ENCODE measurements around the gene RAX2. TPM values are rescaled to one million over a fixed set of nuclear protein-coding genes. Genes with fewer than 3 reads are reported as not detected.
"Not testable (repeated sequence)": the region's sequence is repeated elsewhere in the genome, so short reads cannot be mapped to it uniquely, and the experiment has no call there.

RAX2 gene
- total RNA-seq, 1 donor from 2014 or later = not detected

- no peaks in the 10 kb centered on the region for H3K27me3 ChIP-seq (ENCODE audit: control insufficient read depth in 3 of 3, insufficient read depth in 3 of 3, low read length in 3 of 3)
- peak within 1 kb of the TSS; percentile 96 to 98 (median 97) for H3K4me3 ChIP-seq (ENCODE audit: low read length in 3 of 3)
- H3K4me1 ChIP-seq (ENCODE audit: control insufficient read depth in 3 of 3, insufficient read depth in 3 of 3, low read length in 3 of 3) = peaks cover 12 to 29% (median 23%) of the 10 kb centered on the region in 3 donors
- H3K9ac ChIP-seq (ENCODE audit: low read depth in 1 of 3, low read length in 3 of 3) = peak within 1 kb of the TSS; percentile 98 to 100 (median 99)
- H3K9me3 ChIP-seq (ENCODE audit: control insufficient read depth in 3 of 3, low read length in 3 of 3) = no peaks in the 10 kb centered on the region
- peak within 1 kb of the TSS; percentile 99 for H3K27ac ChIP-seq (ENCODE audit: low read depth, low read length)
- H3K36me3 ChIP-seq (ENCODE audit: control insufficient read depth in 3 of 3, insufficient read depth in 3 of 3, low read length in 3 of 3) = peaks cover 18 to 29% (median 23%) of the 10 kb centered on the region in 3 donors
These were observed 9.2 kb downstream of the RAX2 start, which contains the start of gene MRPL54 for GRCh38 chr19:3762501-3763459. Gene MRPL54, plus strand, starts transcription at chr19:3762682. Its CDS starts 19 bp downstream, at chr19:3762701.

- H3K4me3 ChIP-seq (ENCODE audit: low read length in 3 of 3) = peak overlapping the region; percentile 96 to 98 (median 97)
- H3K4me1 ChIP-seq (ENCODE audit: control insufficient read depth in 3 of 3, insufficient read depth in 3 of 3, low read length in 3 of 3) = peaks cover 12 to 29% (median 23%) of the 10 kb centered on the region in 3 donors
- no peaks in the 10 kb centered on the region for H3K27me3 ChIP-seq (ENCODE audit: control insufficient read depth in 3 of 3, insufficient read depth in 3 of 3, low read length in 3 of 3)
- H3K9ac ChIP-seq (ENCODE audit: low read depth in 1 of 3, low read length in 3 of 3) = peak overlapping the region in 2 of 3 donors; percentile 97 to 99
- peak overlapping the region; percentile 99 for H3K27ac ChIP-seq (ENCODE audit: low read depth, low read length)
- H3K36me3 ChIP-seq (ENCODE audit: control insufficient read depth in 3 of 3, insufficient read depth in 3 of 3, low read length in 3 of 3) = peaks cover 12 to 30% (median 23%) of the 10 kb centered on the region in 3 donors
- H3K9me3 ChIP-seq (ENCODE audit: control insufficient read depth in 3 of 3, low read length in 3 of 3) = no peaks in the 10 kb centered on the region
These were observed 9.9 kb downstream of the RAX2 start for GRCh38 chr19:3762130-3762473.

- no peaks in the 10 kb centered on the region for H3K27me3 ChIP-seq (ENCODE audit: control insufficient read depth in 3 of 3, insufficient read depth in 3 of 3, low read length in 3 of 3)
- H3K27ac ChIP-seq (ENCODE audit: low read depth, low read length) = peak within 1 kb of the TSS; percentile 99
- H3K9me3 ChIP-seq (ENCODE audit: control insufficient read depth in 3 of 3, low read length in 3 of 3) = no peaks in the 10 kb centered on the region
- peak within 1 kb of the TSS; percentile 98 to 100 (median 99) for H3K9ac ChIP-seq (ENCODE audit: low read depth in 1 of 3, low read length in 3 of 3)
- H3K4me1 ChIP-seq (ENCODE audit: control insufficient read depth in 3 of 3, insufficient read depth in 3 of 3, low read length in 3 of 3) = peaks cover 12 to 25% (median 23%) of the 10 kb centered on the region in 3 donors
- H3K36me3 ChIP-seq (ENCODE audit: control insufficient read depth in 3 of 3, insufficient read depth in 3 of 3, low read length in 3 of 3) = peaks cover 7 to 25% (median 18%) of the 10 kb centered on the region in 3 donors
- H3K4me3 ChIP-seq (ENCODE audit: low read length in 3 of 3) = peak within 1 kb of the TSS; percentile 96 to 98 (median 97)
These were observed 10.5 kb downstream of the RAX2 start, which contains the start of gene APBA3 for GRCh38 chr19:3761382-3762129. Gene APBA3, minus strand, starts transcription at chr19:3761692. Its CDS starts 1,428 bp downstream, at chr19:3760264.

GRCh38 chr19:3760871-3761361 is 11.1 kb downstream of the RAX2 start:
- peak overlapping the region; percentile 97 to 98 (median 98) for H3K9ac ChIP-seq (ENCODE audit: low read depth in 1 of 3, low read length in 3 of 3)
- peak overlapping the region; percentile 96 to 98 (median 97) for H3K4me3 ChIP-seq (ENCODE audit: low read length in 3 of 3)
- no peaks in the 10 kb centered on the region for H3K27me3 ChIP-seq (ENCODE audit: control insufficient read depth in 3 of 3, insufficient read depth in 3 of 3, low read length in 3 of 3)
- H3K36me3 ChIP-seq (ENCODE audit: control insufficient read depth in 3 of 3, insufficient read depth in 3 of 3, low read length in 3 of 3) = peaks cover 4 to 22% (median 16%) of the 10 kb centered on the region in 3 donors
- H3K4me1 ChIP-seq (ENCODE audit: control insufficient read depth in 3 of 3, insufficient read depth in 3 of 3, low read length in 3 of 3) = peaks cover 12 to 24% (median 23%) of the 10 kb centered on the region in 3 donors
- H3K9me3 ChIP-seq (ENCODE audit: control insufficient read depth in 3 of 3, low read length in 3 of 3) = no peaks in the 10 kb centered on the region
- H3K27ac ChIP-seq (ENCODE audit: low read depth, low read length) = peak overlapping the region; percentile 83

- H3K27ac ChIP-seq (ENCODE audit: low read depth, low read length) = no peak overlapping the region
- no peaks in the 10 kb centered on the region for H3K27me3 ChIP-seq (ENCODE audit: control insufficient read depth in 3 of 3, insufficient read depth in 3 of 3, low read length in 3 of 3)
- H3K9ac ChIP-seq (ENCODE audit: low read depth in 1 of 3, low read length in 3 of 3) = peak overlapping the region in 1 of 3 donors; percentile 16
- H3K4me1 ChIP-seq (ENCODE audit: control insufficient read depth in 3 of 3, insufficient read depth in 3 of 3, low read length in 3 of 3) = peaks cover 12 to 24% (median 23%) of the 10 kb centered on the region in 3 donors
- no peak overlapping the region for H3K4me3 ChIP-seq (ENCODE audit: low read length in 3 of 3)
- H3K36me3 ChIP-seq (ENCODE audit: control insufficient read depth in 3 of 3, insufficient read depth in 3 of 3, low read length in 3 of 3) = peaks cover 0 to 17% (median 11%) of the 10 kb centered on the region in 3 donors
- no peaks in the 10 kb centered on the region for H3K9me3 ChIP-seq (ENCODE audit: control insufficient read depth in 3 of 3, low read length in 3 of 3)
These were observed 12.4 kb downstream of the RAX2 start for GRCh38 chr19:3759482-3760254.

GRCh38 chr19:3758297-3758696 is 13.7 kb downstream of the RAX2 start:
- H3K27ac ChIP-seq (ENCODE audit: low read depth, low read length); H3K4me3 ChIP-seq (ENCODE audit: low read length in 3 of 3); H3K27me3 ChIP-seq (ENCODE audit: control insufficient read depth in 3 of 3, insufficient read depth in 3 of 3, low read length in 3 of 3); H3K9me3 ChIP-seq (ENCODE audit: control insufficient read depth in 3 of 3, low read length in 3 of 3); H3K9ac ChIP-seq (ENCODE audit: low read depth in 1 of 3, low read length in 3 of 3): not testable (repeated sequence)
- Histone ChIP-seq H3K4me1 (ENCODE audit: control insufficient read depth in 3 of 3, insufficient read depth in 3 of 3, low read length in 3 of 3) (peaks cover 12 to 23% (median 21%) of the 10 kb centered on the region in 3 donors), H3K36me3 (ENCODE audit: control insufficient read depth in 3 of 3, insufficient read depth in 3 of 3, low read length in 3 of 3) (peaks cover 2 to 20% (median 11%) of the 10 kb centered on the region in 3 donors)

- not testable (repeated sequence) for H3K27me3 ChIP-seq (ENCODE audit: control insufficient read depth in 3 of 3, insufficient read depth in 3 of 3, low read length in 3 of 3); H3K9me3 ChIP-seq (ENCODE audit: control insufficient read depth in 3 of 3, low read length in 3 of 3); H3K4me3 ChIP-seq (ENCODE audit: low read length in 3 of 3); H3K27ac ChIP-seq (ENCODE audit: low read depth, low read length); H3K9ac ChIP-seq (ENCODE audit: low read depth in 1 of 3, low read length in 3 of 3)
- H3K36me3 ChIP-seq (ENCODE audit: control insufficient read depth in 3 of 3, insufficient read depth in 3 of 3, low read length in 3 of 3) = peaks cover 2 to 20% (median 11%) of the 10 kb centered on the region in 3 donors
- H3K4me1 ChIP-seq (ENCODE audit: control insufficient read depth in 3 of 3, insufficient read depth in 3 of 3, low read length in 3 of 3) = peaks cover 12 to 23% (median 17%) of the 10 kb centered on the region in 3 donors
These were observed 14.3 kb downstream of the RAX2 start for GRCh38 chr19:3757705-3758104.

- Histone ChIP-seq H3K9me3 (ENCODE audit: control insufficient read depth in 3 of 3, low read length in 3 of 3) (peaks cover 0 to 2% (median 0%) of the 10 kb centered on the region in 3 donors), H3K36me3 (ENCODE audit: control insufficient read depth in 3 of 3, insufficient read depth in 3 of 3, low read length in 3 of 3) (peaks cover 26 to 31% (median 28%) of the 10 kb centered on the region in 3 donors), H3K9ac (ENCODE audit: low read depth in 1 of 3, low read length in 3 of 3) (no peak overlapping the region), H3K27ac (ENCODE audit: low read depth, low read length) (no peak overlapping the region), H3K27me3 (ENCODE audit: control insufficient read depth in 3 of 3, insufficient read depth in 3 of 3, low read length in 3 of 3) (no peaks in the 10 kb centered on the region), H3K4me3 (ENCODE audit: low read length in 3 of 3) (no peak overlapping the region), H3K4me1 (ENCODE audit: control insufficient read depth in 3 of 3, insufficient read depth in 3 of 3, low read length in 3 of 3) (no peaks in the 10 kb centered on the region)
These were observed 18.2 kb downstream of the RAX2 start for GRCh38 chr19:3753631-3754410.
